D341Med (cell line): Measurements from ENCODE around the gene KANSL2.
"Not testable (repeated sequence)": the region's sequence is repeated elsewhere in the genome, so short reads cannot be mapped to it uniquely, and the experiment has no call there.

ENCODE experiments used
- DNase-seq: peaks from one replicate; pipeline ENCODE4 v3.0.0; 2012; ENCODE audit warnings: low spot score

The KANSL2 gene

DNA sequence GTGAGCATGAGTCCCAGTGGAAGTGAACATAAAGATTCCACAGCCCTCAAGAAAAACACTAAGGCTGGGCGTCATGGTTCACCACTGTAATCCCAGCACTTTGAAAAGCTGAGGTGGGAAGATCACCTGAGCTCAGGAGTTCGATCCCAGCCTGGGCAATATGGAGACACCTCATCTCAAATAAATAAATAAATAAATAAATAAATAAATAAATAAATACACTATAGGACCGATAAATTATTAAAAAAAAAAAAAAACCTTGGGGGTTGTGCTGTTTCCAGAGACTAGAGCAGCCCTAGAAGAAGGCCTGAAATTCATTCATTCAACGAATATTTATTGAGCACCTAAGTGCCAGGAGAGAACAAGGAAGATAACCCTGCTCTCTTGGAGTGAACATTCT, 1.5 kb upstream of the KANSL2 start:
- no peak for DNase-seq

DNA sequence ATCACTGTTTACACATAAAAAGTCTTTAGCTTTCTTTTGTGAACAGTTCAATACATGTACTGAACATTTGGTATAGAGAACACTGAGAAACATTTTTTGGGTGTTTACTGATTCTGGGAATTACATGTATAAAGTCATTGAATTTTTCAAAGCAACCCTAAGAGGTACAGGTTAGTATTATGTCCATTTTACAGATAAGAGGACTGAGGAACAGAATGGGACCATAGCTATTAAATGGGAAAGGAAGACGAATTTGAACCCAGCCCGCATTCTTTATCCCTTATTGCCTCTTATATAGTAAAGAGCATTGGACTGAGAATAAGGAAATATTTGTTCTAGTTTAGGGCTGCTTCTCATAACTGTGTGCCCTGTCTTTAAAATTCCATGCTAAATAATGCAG, 889 bp upstream of the KANSL2 start:
- DNase-seq: no peak

DNA sequence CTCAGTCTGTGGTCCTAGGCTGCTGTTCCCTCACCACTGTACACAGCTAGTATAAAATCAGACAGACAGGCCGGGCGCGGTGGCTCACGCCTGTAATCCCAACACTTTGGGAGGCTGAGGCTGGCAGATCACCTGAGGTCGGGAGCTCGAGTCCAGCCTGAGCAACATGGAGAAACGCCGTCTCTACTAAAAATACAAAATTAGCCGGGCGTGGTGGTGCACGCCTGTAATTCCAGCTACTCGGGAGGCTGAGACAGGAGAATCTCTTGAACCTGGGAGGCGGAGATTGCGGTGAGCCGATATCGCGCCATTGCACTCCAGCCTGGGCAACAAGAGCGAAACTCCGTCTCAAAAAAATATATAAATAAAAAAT, 481 bp upstream of the KANSL2 start:
- not testable (repeated sequence) for DNase-seq

DNA sequence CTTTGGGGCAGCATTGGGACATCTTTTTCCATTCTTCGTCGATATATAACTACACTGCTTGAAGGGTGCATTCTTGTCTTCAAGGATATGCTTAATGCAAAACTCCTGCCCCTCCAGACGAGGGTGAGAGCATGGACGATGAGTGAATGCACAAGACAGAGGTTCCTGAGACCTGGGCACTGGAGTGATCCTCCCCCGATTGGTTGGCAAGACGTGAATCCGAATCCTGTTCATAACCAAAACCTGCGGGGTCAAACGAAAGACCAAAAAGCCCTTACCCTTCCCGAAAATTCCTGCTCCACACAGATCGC, 684 bp downstream of the KANSL2 start:
- DNase-seq: peak; percentile 44

DNA sequence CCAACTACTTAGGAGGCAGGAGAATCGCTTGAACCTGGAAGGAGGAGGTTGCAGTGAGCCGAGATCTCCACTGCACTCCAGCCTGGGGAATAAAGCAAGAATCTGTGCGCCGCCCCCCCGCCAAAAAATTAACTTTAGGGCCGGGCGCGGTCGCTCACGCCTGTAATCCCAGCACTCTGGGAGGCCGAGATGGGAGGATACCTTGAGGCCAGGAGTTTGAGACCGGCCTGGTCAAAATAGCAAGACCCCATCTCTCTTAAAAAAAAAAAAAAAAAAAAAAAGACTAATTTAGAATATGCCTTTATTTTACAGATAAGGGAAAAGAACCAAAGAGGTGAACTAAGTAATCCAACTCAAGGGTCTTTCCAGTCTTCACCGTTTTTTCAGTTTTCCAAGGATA, 1.2 kb downstream of the KANSL2 start:
- DNase-seq: no peak

DNA sequence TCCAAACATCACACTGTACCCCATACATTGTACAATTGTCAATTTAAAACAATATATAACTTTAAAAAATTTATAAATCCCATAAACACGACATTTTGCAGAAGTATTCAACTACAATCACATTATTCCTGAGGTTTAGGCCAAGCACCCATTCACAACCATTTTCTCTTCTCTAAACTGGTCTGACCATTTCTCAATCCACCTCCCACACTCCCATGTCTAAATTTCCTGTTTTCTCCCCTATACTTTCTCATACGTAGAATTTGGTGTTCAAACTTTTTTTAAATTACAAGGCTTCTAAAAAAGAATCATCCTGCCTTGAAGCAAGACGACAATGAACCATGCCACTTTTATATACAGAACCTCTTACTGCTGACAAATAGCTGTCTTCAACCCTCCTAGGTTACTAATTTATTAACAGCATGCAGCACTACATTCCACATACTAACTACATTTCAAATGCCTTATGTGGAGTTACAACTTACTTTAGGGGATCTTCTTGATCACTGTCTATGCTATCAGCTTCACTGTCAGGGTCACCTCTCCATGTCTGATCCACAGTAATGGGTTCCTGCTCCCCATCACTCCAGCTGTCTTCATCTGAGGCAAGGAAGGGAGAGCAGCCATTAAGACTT, 3.4 kb downstream of the KANSL2 start:
- no peak for DNase-seq

DNA sequence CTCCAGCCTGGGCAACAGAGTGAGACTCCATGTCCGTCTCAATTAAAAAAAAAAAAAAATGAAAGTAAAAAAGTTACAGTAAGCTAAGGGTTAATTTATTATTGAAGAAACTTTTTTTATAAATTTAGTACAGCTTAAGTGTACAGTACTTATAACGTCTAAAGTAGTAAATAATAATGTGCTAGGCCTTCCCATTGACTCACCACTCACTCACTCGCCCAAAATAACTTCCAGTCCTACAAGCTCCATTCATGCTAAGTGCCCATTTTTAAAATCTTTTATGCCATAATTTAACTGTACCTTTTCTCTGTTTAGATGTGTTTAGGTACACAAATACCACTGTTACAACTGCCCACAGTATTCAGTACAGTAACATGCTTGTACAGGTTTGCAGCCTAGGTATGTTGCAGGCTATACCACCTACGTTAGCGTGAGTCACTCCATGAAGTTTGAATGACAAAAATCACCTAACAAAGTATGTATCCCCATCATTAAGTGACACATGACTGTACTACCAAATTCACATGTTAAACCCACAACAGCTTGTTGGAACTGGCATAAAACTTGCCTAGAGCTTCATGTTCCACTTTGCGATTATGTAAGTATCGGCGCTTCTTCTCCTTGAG, 10.7 kb downstream of the KANSL2 start:
- DNase-seq: no peak

DNA sequence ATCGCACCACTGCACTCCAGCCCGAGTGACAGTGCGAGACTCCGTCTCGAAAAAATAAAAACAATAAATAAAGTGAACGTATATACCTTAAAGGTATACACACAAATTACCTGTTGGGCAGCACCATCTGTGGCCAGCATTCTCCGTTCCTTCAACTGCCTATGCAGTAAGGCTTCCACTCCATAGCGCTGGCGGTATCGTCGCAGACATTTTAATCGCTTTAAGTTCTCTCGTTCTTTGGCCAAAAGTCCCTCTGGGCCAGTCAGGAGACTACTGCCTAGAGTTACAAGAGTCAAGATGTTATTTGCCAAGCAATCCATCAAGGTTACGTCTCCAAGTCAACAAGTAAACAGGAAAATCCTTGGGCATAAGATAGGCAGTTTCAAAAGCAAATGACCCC, 13.0 kb downstream of the KANSL2 start:
- no peak for DNase-seq

DNA sequence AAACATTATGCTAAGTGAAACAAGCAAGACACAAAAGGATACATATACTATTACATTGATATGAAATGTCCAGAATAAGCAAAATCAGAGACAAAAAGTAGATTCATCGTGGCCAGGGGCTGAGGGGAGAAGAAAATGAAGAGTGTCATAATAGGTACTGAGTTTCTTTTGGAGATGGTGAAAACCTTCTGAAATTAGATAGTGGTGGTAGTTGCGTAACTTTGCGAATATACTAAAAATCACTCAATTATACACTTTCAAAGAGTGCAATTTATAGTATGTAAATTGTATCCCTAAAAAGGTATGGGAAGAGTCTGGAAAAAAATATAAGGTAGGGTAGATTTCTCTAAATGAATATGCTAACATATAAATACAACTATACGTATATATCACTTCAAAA, 22.2 kb downstream of the KANSL2 start:
- no peak for DNase-seq

DNA sequence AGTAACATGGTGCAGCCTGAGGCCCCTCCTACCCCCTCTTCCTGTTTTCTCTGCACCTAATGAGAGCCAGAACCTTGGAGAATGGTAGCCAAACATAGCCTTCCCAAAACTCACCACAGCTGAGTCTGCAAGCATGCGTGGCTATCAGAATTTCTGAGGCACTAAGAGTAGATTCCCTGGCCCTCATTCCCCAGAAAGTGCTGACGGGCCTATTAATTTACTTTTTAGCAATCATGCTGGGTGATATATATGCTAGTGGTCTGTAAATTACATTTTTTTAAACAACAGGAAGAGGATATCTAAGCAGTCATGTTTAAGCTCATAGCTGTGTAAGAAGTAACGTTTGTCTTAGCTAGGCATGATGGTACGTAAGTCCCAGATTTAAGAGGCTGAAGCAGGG, 30.4 kb downstream of the KANSL2 start:
- no peak for DNase-seq

DNA sequence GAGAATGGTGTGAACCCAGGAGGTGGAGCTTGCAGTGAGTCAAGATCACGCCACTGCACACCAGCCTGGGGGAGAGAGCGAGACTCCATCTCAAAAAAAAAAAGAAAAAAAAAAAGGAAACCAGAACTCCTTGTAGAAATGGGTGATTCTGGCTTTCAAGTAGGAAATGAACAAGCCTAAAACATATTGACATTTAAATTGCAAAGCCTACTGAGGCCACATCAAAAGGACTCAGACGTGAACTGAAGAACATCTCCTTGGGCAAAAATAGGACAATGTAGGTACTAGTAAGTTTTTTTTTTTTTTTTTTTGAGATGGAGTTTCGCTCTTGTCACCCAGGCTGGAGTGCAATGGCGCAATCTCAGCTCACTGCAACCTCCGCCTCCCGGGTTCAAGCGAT, 36.7 kb downstream of the KANSL2 start:
- DNase-seq: not testable (repeated sequence)

DNA sequence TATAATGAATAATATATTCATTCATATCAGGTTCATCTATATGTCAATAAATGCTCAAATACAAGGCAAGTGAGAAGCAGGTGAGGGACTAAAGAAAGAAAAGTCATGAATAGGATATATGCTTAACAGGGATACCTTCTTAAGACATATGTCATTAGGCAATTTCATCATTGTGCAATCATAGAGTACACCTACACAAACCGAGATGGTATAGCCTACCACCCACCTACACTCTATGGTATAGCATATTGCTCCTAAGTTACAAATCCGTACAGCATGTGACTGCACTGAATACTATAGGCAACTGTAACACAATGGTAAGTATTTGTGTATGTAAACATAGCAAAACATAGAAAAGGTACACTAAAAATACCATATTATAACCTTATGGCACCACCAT, 39.0 kb downstream of the KANSL2 start:
- no peak for DNase-seq

DNA sequence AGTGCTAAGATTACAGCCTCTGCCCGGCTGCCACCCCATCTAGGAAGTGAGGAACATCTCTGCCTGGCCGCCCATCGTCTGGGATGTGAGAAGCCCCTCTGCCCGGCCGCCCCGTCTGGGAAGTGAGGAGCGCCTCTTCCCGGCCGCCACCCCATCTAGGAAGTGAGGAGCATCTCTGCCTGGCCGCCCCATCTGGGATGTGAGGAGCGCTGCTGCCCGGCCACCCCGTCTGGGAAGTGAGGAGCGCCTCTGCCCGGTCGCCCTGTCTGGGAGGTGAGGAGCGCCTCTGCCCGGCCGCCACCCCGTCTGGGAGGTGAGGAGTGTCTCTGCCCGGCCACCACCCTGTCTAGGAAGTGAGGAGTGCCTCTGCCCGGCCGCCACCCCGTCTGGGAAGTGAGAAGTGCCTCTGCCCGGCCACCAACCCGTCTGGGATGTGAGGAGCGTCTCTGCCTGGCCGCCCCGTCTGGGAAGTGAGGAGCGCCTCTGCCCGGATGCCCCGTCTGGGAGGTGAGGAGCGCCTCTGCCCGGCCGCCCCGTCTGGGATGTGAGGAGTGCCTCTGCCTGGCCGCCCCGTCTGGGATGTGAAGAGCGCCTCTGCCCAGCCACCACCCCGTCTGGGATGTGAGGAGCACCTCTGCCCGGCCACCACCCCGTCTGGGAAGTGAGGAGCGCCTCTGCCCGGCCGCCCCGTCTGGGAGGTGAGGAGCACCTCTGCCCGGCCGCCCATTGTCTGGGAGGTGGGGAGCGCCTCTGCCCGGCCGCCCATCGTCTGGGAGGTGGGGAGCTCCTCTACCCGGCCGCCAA, 40.1 kb downstream of the KANSL2 start:
- DNase-seq: not testable (repeated sequence)

DNA sequence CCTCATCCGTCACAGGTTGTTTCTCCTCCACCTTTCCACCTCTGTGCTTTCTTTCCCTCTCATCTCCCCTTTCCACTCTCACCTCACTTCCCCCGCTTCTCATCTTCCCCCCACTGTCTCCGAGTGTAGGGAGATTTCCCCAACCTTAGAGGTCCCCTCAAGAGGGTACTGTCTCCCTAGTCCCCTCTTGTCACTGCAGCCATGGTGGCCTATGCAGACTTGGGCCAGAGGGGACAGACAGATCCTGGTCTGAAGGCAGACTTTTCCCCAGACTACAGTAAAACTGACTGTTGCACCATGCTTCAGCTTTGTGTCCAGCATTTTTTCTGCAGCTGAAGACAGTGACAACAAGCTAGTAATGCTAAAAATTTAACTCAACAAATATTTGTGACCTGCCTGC, 41.2 kb downstream of the KANSL2 start:
- DNase-seq: no peak

DNA sequence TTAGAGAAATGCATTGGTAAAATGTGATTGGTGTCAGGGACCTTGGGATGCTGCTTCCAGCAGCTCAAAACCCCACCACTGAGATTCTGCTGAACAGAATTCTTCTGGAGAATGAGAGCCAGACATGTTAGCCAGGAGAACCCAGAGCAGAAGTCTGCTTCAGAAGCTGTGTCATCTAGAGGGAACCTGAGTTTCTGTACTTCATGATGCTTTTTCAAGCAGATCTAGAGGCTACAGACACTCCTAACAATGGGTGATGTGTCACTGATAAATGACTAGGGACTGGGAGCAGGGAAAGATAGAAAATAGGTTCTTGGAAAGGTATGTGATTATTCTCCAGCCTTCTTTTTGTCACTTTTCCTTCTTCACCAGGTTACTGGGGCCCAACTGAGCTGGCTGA, 41.6 kb downstream of the KANSL2 start:
- no peak for DNase-seq

DNA sequence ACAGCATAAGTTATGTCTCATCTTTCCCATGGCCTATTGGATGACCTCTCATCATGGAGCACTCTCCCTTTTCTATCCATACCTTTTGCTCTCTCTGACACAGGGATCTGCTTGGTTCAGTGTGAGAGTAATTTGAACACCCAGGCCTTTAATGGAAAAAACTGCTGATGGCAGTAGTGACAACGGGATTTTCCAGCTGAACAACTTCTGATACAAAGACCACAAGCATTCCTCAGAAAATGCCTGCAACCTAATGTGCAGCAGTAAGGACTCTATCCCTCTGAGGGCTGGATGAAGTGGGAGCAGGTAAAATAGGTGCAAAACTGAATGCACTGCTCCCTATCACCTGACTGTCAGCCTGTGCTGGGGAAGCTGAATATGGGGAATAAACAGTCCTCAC, 51.0 kb downstream of the KANSL2 start:
- DNase-seq: no peak

DNA sequence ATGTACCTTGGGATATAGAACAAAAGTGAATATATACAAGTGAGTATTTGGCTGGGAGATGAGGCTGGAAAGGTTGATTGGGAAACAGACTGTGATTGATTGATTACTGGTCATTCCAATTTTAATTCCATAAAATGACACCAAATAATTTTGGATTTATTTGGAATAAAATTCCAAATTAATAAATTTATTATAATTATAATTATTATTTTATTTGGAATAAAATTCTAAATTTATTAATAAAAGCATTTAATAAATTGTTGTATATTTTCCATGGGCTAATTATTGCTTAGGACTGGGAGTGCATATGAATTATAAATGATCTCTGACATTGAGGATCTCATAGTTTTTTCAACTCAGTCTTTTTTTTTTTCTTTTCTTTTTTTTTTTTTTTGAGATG, 51.7 kb downstream of the KANSL2 start:
- DNase-seq: no peak

DNA sequence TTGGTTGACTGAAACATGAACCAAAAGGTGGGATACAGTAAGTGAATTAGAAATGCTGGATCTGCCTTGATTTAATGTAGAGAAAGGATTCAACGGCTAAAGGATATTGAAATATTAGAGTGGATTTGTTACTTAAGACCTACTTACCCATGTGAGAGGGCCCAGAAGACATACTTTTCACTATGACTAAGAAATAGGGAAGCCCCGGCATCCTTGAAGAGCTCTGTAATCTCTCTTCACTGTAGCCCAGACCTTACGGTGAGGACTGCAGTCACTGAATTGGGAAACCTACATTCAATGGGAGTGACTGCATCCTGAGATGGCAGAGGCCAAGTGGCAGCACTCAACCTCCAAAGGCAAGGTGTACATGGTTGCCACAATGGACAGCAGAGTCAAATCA, 52.5 kb downstream of the KANSL2 start:
- DNase-seq: no peak

DNA sequence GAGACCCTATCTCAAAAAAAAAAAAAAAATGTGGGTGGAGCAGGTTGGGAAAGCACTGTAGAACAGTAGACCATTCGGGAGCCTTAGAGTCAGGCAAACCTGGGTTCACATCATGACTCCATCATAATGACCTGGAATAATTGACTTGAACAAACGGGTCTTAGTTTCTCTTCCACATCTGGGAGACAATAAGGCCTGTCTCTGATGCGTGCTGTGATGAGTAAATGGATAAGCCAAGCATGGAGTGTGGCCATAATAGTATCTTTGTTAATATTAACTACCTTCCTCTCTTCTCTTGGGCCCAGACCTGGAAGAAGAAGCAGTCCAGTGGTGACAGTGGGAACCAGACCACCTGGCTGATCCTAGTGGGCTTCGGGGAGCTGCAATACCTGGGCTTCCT, 54.5 kb downstream of the KANSL2 start:
- no peak for DNase-seq

DNA sequence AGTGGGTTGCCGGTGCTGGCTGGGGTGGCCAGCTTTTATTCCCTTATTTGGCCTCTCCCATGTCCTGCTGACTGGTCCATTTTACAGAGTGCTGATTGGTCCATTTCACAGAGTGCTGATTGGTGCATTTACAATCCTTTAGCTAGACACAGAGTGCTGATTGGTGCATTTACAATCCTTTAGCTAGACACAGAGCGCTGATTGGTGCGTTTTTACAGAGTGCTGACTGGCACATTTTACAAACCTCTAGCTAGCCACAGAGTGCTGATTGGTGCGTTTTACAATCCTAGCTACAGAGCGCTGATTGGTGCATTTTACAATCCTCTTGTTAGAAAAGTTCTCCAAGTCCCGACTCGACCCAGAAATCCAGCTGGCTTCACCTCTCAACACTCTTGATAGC, 59.0 kb downstream of the KANSL2 start:
- DNase-seq: not testable (repeated sequence)

DNA sequence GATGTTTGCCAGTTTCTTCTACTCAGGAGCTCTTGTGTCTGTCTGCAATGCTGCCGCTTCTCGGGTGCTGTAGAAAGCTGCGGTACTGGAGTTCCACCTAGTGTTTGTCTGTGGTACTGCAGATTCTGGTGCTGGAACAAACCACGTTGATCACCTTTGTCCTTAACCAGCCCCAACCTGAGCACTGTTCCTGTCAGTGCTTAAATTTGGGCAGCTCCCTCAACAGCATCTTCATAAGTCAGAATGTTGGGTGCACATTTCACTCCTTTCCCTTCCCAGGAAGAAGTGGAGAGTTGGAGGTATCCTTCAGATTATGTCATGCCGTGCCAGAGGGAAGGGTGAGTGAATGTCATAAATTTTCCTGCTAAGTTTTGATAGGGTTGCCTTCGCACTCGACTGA, 63.5 kb downstream of the KANSL2 start:
- DNase-seq: peak; percentile 82

DNA sequence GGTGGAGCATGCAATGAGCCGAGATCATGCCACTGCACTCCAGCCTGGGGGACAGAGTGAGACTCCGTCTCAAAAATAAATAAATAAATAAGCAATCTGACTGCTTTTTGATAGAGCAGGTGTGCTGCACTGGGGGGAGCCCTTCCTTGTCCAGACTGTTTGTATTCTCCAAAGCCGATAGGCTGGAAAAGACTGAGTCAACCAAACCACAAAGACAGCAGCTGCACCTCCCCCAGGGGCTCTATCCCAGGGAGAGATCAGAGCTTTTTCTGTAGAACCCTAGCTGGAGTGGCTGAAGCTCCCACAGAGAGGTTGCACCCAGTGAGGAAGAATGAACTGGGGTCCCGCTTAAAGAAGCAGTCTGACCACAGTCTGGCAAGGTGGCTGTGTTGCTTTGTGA, 66.4 kb downstream of the KANSL2 start:
- DNase-seq: no peak

DNA sequence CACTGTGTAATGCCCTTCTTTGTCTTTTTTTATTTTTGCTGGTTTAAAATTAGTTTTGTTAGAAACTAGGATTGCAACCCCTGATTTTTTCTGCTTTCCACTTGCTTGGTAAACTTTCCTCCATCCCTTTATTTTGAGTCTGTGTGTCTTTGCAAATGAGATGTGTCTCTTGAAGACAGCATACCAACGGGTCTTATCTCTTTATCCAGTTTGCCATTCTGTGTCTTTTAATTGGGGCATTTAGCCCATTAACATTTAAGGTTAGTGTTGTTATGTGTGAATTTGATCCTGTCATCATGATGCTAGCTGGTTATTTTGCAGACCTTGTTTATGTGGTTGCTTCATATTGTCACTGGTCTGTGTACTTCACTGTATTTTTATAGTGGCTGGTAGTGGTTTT, 68.7 kb downstream of the KANSL2 start:
- no peak for DNase-seq
